GM21367 (cell line): Measurements from ENCODE around the gene DUSP12.
"Not testable (repeated sequence)": the region's sequence is repeated elsewhere in the genome, so short reads cannot be mapped to it uniquely, and the experiment has no call there.

Experiments
- ATAC-seq: cut with Tn5 transposase; IDR thresholded peaks from one replicate; pipeline ENCODE4 v1.9.1; 2021; ENCODE audit not compliant: unreplicated experiment

The DUSP12 gene

GRCh38 chr1:161749509-161750407, at the start of gene DUSP12:
DUSP12 (plus strand) TSS chr1:161749786; CDS start chr1:161749802, 16 bp downstream.
- peak; percentile 87 for ATAC-seq

- ATAC-seq: no peak
These were observed 47.3 kb upstream of the DUSP12 start for GRCh38 chr1:161702250-161702649.

GRCh38 chr1:161705537-161705936, 44.0 kb upstream of the DUSP12 start:
- no peak for ATAC-seq

GRCh38 chr1:161706113-161706481, 43.5 kb upstream of the DUSP12 start:
- ATAC-seq: peak; percentile 1

GRCh38 chr1:161706482-161707347, 42.9 kb upstream of the DUSP12 start, which contains the start of gene FCRLA:
FCRLA (plus strand) TSS chr1:161707229; CDS start chr1:161707265, 36 bp downstream.
- ATAC-seq: peak; percentile 49

GRCh38 chr1:161707503-161707902, 42.1 kb upstream of the DUSP12 start:
- no peak for ATAC-seq

- ATAC-seq: no peak
These were observed 40.2 kb upstream of the DUSP12 start for GRCh38 chr1:161709373-161709772.

- no peak for ATAC-seq
These were observed 39.0 kb upstream of the DUSP12 start for GRCh38 chr1:161710560-161710959.

GRCh38 chr1:161718559-161719324, 30.8 kb upstream of the DUSP12 start:
- no peak for ATAC-seq

GRCh38 chr1:161719325-161719611, 30.3 kb upstream of the DUSP12 start:
- no peak for ATAC-seq

- ATAC-seq: no peak
These were observed 29.2 kb upstream of the DUSP12 start for GRCh38 chr1:161720422-161720821.

GRCh38 chr1:161720956-161721737, 28.4 kb upstream of the DUSP12 start, which contains the start of gene FCRLB:
FCRLB (plus strand) TSS chr1:161721544; CDS start chr1:161722673, 1,129 bp downstream.
- ATAC-seq: no peak

GRCh38 chr1:161721738-161722343, 27.7 kb upstream of the DUSP12 start:
- ATAC-seq: no peak

- ATAC-seq: no peak
These were observed 27.2 kb upstream of the DUSP12 start for GRCh38 chr1:161722406-161722805.

GRCh38 chr1:161723459-161724141, 26.0 kb upstream of the DUSP12 start:
- no peak for ATAC-seq

GRCh38 chr1:161725258-161725907, 24.2 kb upstream of the DUSP12 start:
- not testable (repeated sequence) for ATAC-seq

GRCh38 chr1:161725908-161726472, 23.6 kb upstream of the DUSP12 start:
- no peak for ATAC-seq

GRCh38 chr1:161726473-161727255, 22.9 kb upstream of the DUSP12 start:
- ATAC-seq: peak; percentile 42
